Trophoblast cell (in vitro differentiated cells and primary cell): ENCODE measurements around the gene DDX18.

Experiments used
- DNase-seq, 2 donors: peaks; one replicate each; pipeline ENCODE4 v3.0.0-alpha.2; 2016
- H2AFZ ChIP-seq: 2 replicates; pipeline ENCODE4 v1.6.1; 2013; ENCODE audit warnings: low read length, moderate library complexity, mild to moderate bottlenecking; ENCODE audit not compliant: insufficient read depth, poor library complexity
- H2AK5ac ChIP-seq: 2 replicates; pipeline ENCODE4 v1.6.1; 2013; ENCODE audit warnings: mild to moderate bottlenecking, low read length
- H2BK120ac ChIP-seq: 2 replicates; pipeline ENCODE4 v1.6.1; 2013; ENCODE audit warnings: low read length, mild to moderate bottlenecking, moderate library complexity; ENCODE audit not compliant: insufficient read depth, poor library complexity
- H2BK12ac ChIP-seq: 2 replicates; pipeline ENCODE4 v1.6.1; 2013; ENCODE audit warnings: mild to moderate bottlenecking, low read length, moderate library complexity
- H2BK5ac ChIP-seq: 2 replicates; pipeline ENCODE4 v1.6.1; 2013; ENCODE audit warnings: low read length, low read depth, moderate library complexity, mild to moderate bottlenecking; ENCODE audit not compliant: poor library complexity
- H3K14ac ChIP-seq: 2 replicates; pipeline ENCODE4 v1.6.1; 2013; ENCODE audit warnings: mild to moderate bottlenecking, low read length
- H3K18ac ChIP-seq: 2 replicates; pipeline ENCODE4 v1.6.1; 2013; ENCODE audit warnings: mild to moderate bottlenecking, low read length
- H3K23ac ChIP-seq: 2 replicates; pipeline ENCODE4 v1.6.1; 2013; ENCODE audit warnings: low read length
- H3K27ac ChIP-seq: 2 replicates; pipeline ENCODE4 v1.5.1; 2013; ENCODE audit warnings: low read depth, mild to moderate bottlenecking, inconsistent platforms, low read length, moderate library complexity
- H3K27me3 ChIP-seq: 2 replicates; pipeline ENCODE4 v1.6.1; 2013; ENCODE audit warnings: inconsistent platforms, mild to moderate bottlenecking, low read length, moderate library complexity; ENCODE audit not compliant: insufficient read depth
- H3K36me3 ChIP-seq, 2 experiments: 1 replicate in 1 of 2; 2 replicates in 1 of 2; pipeline ENCODE4 v1.6.1; 2013; ENCODE audit warnings: low read length in 2 of 2, mild to moderate bottlenecking in 2 of 2, moderate library complexity in 1 of 2; ENCODE audit not compliant: insufficient read depth in 2 of 2, control insufficient read depth in 1 of 2
- H3K4ac ChIP-seq: 2 replicates; pipeline ENCODE4 v1.6.1; 2013; ENCODE audit warnings: low read depth, mild to moderate bottlenecking, low read length, moderate library complexity
- H3K4me1 ChIP-seq, 2 experiments: 1 replicate in 1 of 2; 2 replicates in 1 of 2; pipeline ENCODE4 v1.6.1; 2013; ENCODE audit warnings: low read length in 2 of 2, mild to moderate bottlenecking in 2 of 2, moderate library complexity in 1 of 2; ENCODE audit not compliant: insufficient read depth in 2 of 2, control insufficient read depth in 1 of 2
- H3K4me2 ChIP-seq: 2 replicates; pipeline ENCODE4 v1.6.1; 2013; ENCODE audit warnings: inconsistent platforms, mild to moderate bottlenecking, low read length, moderate library complexity
- H3K4me3 ChIP-seq: 2 replicates; pipeline ENCODE4 v1.5.1; 2013; ENCODE audit warnings: mild to moderate bottlenecking, low read depth, low read length, inconsistent platforms
- H3K79me1 ChIP-seq: one replicate; pipeline ENCODE4 v1.6.1; 2013; ENCODE audit warnings: low read length
- H3K79me2 ChIP-seq: 2 replicates; pipeline ENCODE4 v1.6.1; 2013; ENCODE audit warnings: low read length, mild to moderate bottlenecking; ENCODE audit not compliant: control insufficient read depth, insufficient read depth, poor library complexity
- H3K9ac ChIP-seq: 2 replicates; pipeline ENCODE4 v1.6.1; 2013; ENCODE audit warnings: mild to moderate bottlenecking, low read length
- H3K9me3 ChIP-seq: 2 replicates; pipeline ENCODE4 v1.6.1; 2013; ENCODE audit warnings: low read depth, mild to moderate bottlenecking, control low read depth, inconsistent platforms, low read length; ENCODE audit not compliant: insufficient read depth
- H4K12ac ChIP-seq: 2 replicates; pipeline ENCODE4 v1.6.1; 2013; ENCODE audit warnings: low read depth, mild to moderate bottlenecking, low read length, moderate library complexity
- H4K8ac ChIP-seq: 2 replicates; pipeline ENCODE4 v1.6.1; 2013; ENCODE audit warnings: low read depth, mild to moderate bottlenecking, low read length, moderate library complexity
- H4K91ac ChIP-seq: one replicate; pipeline ENCODE4 v1.6.1; 2013; ENCODE audit warnings: low read depth, mild to moderate bottlenecking, low read length, moderate library complexity
- WGBS: extraction: QIAGEN DNeasy Blood & Tissue Kit; methylation state at CpG from one replicate; pipeline ENCODE4 v1.1.7; 2013; ENCODE audit warnings: missing lambda C conversion rate; ENCODE audit not compliant: insufficient read length, insufficient coverage; ENCODE audit errors: extremely low coverage; 5-methylcytosine and 5-hydroxymethylcytosine counted together

The DDX18 gene

DNA sequence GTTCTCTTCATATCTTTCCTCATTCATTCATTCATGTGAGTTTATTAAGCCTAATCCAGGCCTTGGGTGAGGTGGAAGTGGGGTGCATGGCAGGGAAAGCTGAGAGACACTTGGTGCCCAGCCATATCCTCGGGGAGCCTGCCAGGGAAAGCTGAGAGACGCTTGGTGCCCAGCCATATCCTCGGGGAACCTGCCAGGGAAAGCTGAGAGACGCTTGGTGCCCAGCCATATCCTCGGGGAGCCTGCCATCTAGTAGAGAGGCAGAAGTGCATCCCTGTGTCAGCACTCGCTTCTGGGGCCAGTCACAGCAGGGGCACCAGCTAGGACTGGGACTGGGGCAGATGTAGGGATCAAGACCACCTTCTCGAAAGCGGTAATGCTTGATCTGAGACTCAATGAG lies 39.4 kb downstream of the DDX18 start:
- Histone ChIP-seq H2BK120ac (no peak overlapping the region), H4K12ac (no peak overlapping the region), H3K79me1 (no peaks in the 10 kb centered on the region), H3K79me2 (no peaks in the 10 kb centered on the region), H2AFZ (no peak overlapping the region), H4K8ac (no peak overlapping the region), H3K4me2 (no peak overlapping the region), H3K4me3 (no peak overlapping the region), H2AK5ac (no peak overlapping the region), H3K27me3 (no peaks in the 10 kb centered on the region), H3K36me3 (no peaks in the 10 kb centered on the region), H2BK5ac (no peak overlapping the region), H3K4me1 (no peaks in the 10 kb centered on the region), H4K91ac (no peak overlapping the region), H3K23ac (no peak overlapping the region), H3K14ac (no peak overlapping the region), H3K18ac (no peak overlapping the region), H3K27ac (no peak overlapping the region), H2BK12ac (no peak overlapping the region), H3K9ac (no peak overlapping the region), H3K4ac (no peak overlapping the region), H3K9me3 (no peaks in the 10 kb centered on the region)
- DNase-seq: no peak
- no CpG with 5 or more reads among the region's 8 CpGs for WGBS

DNA sequence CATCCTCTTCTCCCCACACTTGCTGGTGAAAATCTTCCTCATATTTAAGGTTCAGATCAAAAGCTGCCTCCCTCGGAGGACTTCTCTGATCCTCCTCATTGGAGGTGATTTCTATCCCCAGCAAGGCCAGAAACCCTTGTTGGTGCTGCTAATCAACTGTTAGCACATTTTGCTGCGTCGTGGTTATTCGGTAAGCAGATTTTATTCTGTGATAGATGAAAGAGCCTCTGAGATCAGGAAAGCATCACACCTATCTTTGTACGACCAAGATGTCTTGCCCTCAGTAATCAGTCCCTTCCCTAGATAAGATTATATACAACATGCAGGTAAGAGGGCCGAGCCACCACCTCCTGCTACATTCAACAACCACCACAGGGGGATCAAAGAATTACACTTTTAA lies 40.1 kb downstream of the DDX18 start:
- Histone ChIP-seq H2AFZ (no peak overlapping the region), H3K27ac (no peak overlapping the region), H3K9me3 (peaks cover 3% of the 10 kb centered on the region), H3K79me2 (no peaks in the 10 kb centered on the region), H2BK120ac (no peak overlapping the region), H4K12ac (no peak overlapping the region), H3K9ac (no peak overlapping the region), H3K23ac (no peak overlapping the region), H3K4me2 (no peak overlapping the region), H2BK5ac (no peak overlapping the region), H3K79me1 (no peaks in the 10 kb centered on the region), H3K4me1 (no peaks in the 10 kb centered on the region), H4K91ac (no peak overlapping the region), H3K27me3 (no peaks in the 10 kb centered on the region), H3K18ac (no peak overlapping the region), H3K4ac (no peak overlapping the region), H3K4me3 (no peak overlapping the region), H3K14ac (no peak overlapping the region), H3K36me3 (no peaks in the 10 kb centered on the region), H4K8ac (no peak overlapping the region), H2AK5ac (no peak overlapping the region), H2BK12ac (no peak overlapping the region)
- no peak for DNase-seq
- no CpG with 5 or more reads among the region's 6 CpGs for WGBS

DNA sequence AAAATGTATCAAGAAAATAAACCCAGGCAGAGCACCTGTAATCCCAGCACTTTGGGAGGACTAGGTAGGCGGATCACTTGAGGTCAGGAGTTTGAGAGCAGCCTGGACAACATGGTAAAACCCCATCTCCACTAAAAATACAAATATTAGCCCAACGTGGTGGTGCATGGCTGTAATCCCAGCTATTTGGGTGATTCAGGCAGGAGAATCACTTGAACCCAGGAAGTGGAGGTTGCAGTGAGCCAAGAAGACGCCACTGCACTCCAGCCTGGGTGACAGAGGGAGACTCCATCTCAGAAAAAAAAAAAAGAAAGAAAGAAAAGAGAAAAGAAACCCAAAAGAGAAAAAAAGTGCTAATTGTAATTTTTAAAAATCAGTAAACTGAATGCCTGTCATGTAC lies 41.4 kb downstream of the DDX18 start:
- H3K9ac ChIP-seq: no peak overlapping the region
- H3K9me3 ChIP-seq: peaks cover 7% of the 10 kb centered on the region
- no peaks in the 10 kb centered on the region for H3K79me1 ChIP-seq
- no peak overlapping the region for H3K4me2 ChIP-seq
- no peak overlapping the region for H3K18ac ChIP-seq
- no peaks in the 10 kb centered on the region for H3K27me3 ChIP-seq
- no peak for DNase-seq
- no peak overlapping the region for H2AFZ ChIP-seq
- no peak overlapping the region for H3K4me3 ChIP-seq
- no peak overlapping the region for H3K23ac ChIP-seq
- no peak overlapping the region for H3K14ac ChIP-seq
- no CpG with 5 or more reads among the region's 3 CpGs for WGBS
- H2BK120ac ChIP-seq: no peak overlapping the region
- H3K27ac ChIP-seq: no peak overlapping the region
- no peak overlapping the region for H4K12ac ChIP-seq
- no peak overlapping the region for H3K4ac ChIP-seq
- no peak overlapping the region for H2BK5ac ChIP-seq
- H2AK5ac ChIP-seq: no peak overlapping the region
- H3K4me1 ChIP-seq: no peaks in the 10 kb centered on the region
- no peak overlapping the region for H4K91ac ChIP-seq
- no peak overlapping the region for H4K8ac ChIP-seq
- no peaks in the 10 kb centered on the region for H3K36me3 ChIP-seq
- H2BK12ac ChIP-seq: no peak overlapping the region
- no peaks in the 10 kb centered on the region for H3K79me2 ChIP-seq

- Histone ChIP-seq H3K79me1 (no peaks in the 10 kb centered on the region), H3K14ac (no peak overlapping the region), H3K4me1 (no peaks in the 10 kb centered on the region), H3K4ac (no peak overlapping the region), H3K4me3 (no peak overlapping the region), H4K8ac (no peak overlapping the region), H2BK5ac (no peak overlapping the region), H3K27ac (no peak overlapping the region), H3K9me3 (peaks cover 7% of the 10 kb centered on the region), H3K4me2 (no peak overlapping the region), H3K18ac (no peak overlapping the region), H3K36me3 (no peaks in the 10 kb centered on the region), H3K23ac (no peak overlapping the region), H2BK12ac (no peak overlapping the region), H3K79me2 (no peaks in the 10 kb centered on the region), H4K91ac (no peak overlapping the region), H4K12ac (no peak overlapping the region), H3K27me3 (no peaks in the 10 kb centered on the region), H3K9ac (no peak overlapping the region), H2AK5ac (no peak overlapping the region), H2BK120ac (no peak overlapping the region), H2AFZ (no peak overlapping the region)
- no peak for DNase-seq
- WGBS: no CpG with 5 or more reads among the region's 4 CpGs
Measured at GRCh38 chr2:117856415-117857210, 42.1 kb downstream of the DDX18 start.
